ENCODE results near the gene RAB23.

Gene RAB23

GRCh38 chr6:57177545-57178265 lies 44.4 kb downstream of the RAB23 start:
- TF ChIP-seq CTCF (IDR thresholded peaks at IDR 0.05; ENCODE audit: low read depth, low read length, missing control alignments): no peak
- H3K4me3 ChIP-seq (ENCODE audit: low read depth, low read length): no peak overlapping the region
- in situ Hi-C loops (cut with HindIII; ENCODE audit: low sequenced_read_pairs): no loop called here
- DNase-seq (ENCODE audit: low read depth): no peak

GRCh38 chr6:57174511-57174907 lies 47.6 kb downstream of the RAB23 start:
- peak overlapping the region; percentile 61 for H3K4me3 ChIP-seq (ENCODE audit: low read depth, low read length)
- no peak for DNase-seq (ENCODE audit: low read depth)
- in situ Hi-C loops (cut with HindIII; ENCODE audit: low sequenced_read_pairs): no loop called here
- TF ChIP-seq CTCF (IDR thresholded peaks at IDR 0.05; ENCODE audit: low read depth, low read length, missing control alignments): no peak

GRCh38 chr6:57173886-57174510 lies 48.1 kb downstream of the RAB23 start:
- DNase-seq (ENCODE audit: low read depth): peak; percentile 35

GRCh38 chr6:57173056-57173885 lies 48.8 kb downstream of the RAB23 start:
- H3K4me3 ChIP-seq (ENCODE audit: low read depth, low read length): peak overlapping the region; percentile 61
- in situ Hi-C loops (cut with HindIII; ENCODE audit: low sequenced_read_pairs): no loop called here
- TF ChIP-seq CTCF (IDR thresholded peaks at IDR 0.05; ENCODE audit: low read depth, low read length, missing control alignments): no peak
- no peak for DNase-seq (ENCODE audit: low read depth)

More at GRCh38 chr6:57173886-57174510, 48.1 kb downstream of the RAB23 start:
- H3K4me3 ChIP-seq (ENCODE audit: low read depth, low read length): peak overlapping the region; percentile 61
- in situ Hi-C loops (cut with HindIII; ENCODE audit: low sequenced_read_pairs): no loop called here
- TF ChIP-seq CTCF (IDR thresholded peaks at IDR 0.05; ENCODE audit: low read depth, low read length, missing control alignments): no peak

GRCh38 chr6:57172136-57173055 lies 49.7 kb downstream of the RAB23 start, which contains the start of gene BAG2:
TSS of gene BAG2 (plus strand) at chr6:57172326. CDS start at chr6:57172698, 372 bp downstream.
- in situ Hi-C loops (cut with HindIII; ENCODE audit: low sequenced_read_pairs): no loop called here
- DNase-seq (ENCODE audit: low read depth): peak; percentile 58
- TF ChIP-seq CTCF (IDR thresholded peaks at IDR 0.05; ENCODE audit: low read depth, low read length, missing control alignments): peak; percentile 20
- H3K4me3 ChIP-seq (ENCODE audit: low read depth, low read length): peak within 1 kb of the TSS; percentile 61
